HG02943 (cell line): ENCODE data around the gene KLHL41.

ENCODE experiments used
- ATAC-seq: cut with Tn5 transposase; IDR thresholded peaks from one replicate; pipeline ENCODE4 v1.9.1; 2021; ENCODE audit warnings: mild to moderate bottlenecking, low read depth, moderate library complexity; ENCODE audit not compliant: unreplicated experiment

Gene KLHL41

DNA sequence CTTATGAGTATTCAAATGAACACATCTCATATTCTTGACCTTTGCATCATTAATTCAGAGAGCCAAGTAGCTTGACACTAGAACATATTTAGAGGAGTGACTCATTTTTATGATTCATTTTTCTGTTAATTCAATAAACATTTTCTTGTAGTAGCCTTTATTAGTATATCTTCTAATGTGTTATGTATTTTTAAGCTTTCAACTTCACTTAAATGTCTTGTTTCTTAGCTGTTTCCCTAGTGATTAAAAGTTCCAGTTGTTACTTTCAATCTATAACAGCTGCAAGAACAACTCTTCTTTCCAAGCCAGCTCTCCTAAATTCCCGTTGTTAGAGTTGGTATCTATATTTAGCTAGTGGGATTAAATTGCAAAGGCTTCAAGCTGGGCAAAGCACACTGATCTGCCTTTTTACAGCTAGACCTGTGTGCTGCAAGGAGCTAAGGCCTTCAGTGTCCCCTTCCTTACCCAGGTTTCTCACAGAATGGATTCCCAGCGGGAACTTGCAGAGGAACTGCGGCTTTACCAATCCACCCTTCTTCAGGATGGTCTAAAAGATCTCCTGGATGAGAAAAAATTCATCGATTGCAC is at the start of gene KLHL41:
Gene KLHL41, plus strand, starts transcription at position 405 of the 588 bp plus-strand sequence. Its CDS starts 77 bp downstream, at position 482.
- ATAC-seq: no peak

DNA sequence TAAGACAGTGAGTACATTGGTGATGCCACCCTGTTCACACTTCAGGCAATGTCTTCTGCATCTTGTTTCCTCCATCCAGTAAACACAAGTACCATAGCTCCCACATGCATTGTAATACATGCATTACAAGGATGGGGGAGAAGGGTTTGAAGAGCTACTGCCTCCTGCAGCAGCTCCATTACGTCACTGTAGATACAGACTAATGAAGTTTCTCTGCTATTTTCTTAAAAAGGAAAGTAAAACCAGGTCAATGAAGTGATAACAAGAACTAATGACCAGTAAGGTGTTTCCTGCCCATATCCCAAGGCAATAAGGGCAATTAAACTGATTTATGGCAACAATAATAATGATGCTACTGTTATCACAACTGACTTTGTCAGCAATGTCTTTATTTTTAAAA is 48.4 kb upstream of the KLHL41 start:
- no peak for ATAC-seq

DNA sequence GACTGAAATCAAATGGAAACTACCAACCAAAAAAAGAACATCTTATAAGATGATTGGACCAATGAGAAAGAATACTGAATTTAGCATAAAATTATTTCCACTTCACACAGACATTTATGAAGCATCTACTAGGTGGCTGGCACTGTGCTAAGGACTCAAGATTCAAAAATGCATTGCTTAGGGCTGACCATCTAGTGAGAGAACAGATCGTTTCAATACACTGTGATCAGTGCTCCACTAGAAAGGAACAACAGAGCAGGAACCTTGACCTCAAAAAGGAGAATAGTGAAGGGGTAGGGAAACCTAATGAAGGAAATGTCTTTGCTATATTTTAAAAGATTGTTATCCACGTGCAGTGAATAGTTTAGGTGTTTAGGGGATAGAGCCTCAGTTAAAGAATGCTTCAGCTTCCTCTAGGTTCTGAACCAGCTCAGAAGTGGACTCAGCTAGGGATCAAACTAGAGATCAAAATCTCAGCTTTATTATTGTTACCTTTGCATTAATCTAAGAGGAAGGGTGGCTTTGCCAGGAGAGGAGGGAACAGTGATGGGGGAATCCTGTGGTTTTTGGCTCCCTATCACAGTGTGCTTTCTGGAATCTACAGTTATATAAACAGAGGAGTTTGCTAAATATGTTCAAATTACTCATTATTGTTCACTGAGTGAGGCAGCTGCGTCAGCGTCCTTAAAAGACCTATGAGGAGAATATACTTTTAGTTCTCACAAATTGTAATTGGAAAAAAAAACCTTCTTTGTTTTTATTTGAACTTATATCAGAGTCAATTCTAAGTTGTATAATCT is 46.4 kb upstream of the KLHL41 start:
- ATAC-seq: no peak

DNA sequence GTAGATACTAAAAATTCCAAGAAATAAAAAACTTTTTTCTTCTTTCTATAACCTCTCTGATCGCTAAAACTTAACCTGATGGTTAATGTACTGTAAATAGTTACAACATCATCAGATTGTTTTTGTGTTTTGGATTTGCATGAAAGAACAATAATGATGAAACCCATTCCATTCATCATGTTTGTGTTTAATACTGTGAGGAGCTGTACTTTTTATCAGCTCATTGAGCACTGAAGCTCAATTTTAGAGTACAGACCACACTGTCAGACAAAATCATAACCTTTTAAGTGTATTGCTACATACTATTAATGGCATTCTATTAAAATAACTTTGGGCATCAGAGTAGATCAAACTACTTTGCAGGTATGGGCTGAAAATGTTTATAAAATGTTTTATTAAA is 45.0 kb upstream of the KLHL41 start:
- no peak for ATAC-seq

DNA sequence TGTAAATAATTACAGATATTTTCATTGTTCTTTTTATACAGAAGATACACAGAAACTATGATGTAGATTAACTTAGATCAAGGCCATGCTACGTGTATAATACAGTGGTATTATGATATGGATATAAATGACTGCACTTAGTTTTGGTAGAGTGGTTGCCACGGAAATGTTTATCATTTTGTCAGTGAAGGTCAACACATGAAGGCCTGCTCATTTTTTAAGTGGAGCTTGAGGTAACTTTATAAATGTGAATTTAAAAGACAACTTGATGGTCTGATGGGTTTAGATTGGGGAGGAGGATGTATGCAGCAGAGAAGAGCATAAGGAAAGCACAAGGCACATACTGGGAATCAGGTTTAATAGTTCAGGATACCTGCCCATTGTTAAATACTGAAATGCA is 44.6 kb upstream of the KLHL41 start:
- no peak for ATAC-seq

DNA sequence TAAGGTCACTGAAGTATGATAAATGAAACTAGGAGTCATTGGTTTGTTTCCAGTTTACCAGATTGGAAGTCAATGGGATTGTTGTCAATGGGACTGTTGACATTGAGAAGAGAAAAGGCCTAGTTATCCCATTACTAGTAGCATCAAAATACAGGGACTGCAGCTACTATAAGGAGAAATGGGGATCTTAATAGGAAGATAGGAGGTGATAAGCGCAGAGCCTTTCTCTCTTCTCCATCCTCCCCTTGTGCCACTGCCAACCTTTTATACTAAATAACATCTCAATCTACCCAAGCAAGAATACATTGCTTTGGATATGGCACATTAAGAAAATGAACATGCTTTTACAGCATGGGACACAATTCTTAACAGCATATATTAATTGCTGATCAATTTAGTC is 40.7 kb upstream of the KLHL41 start:
- no peak for ATAC-seq

DNA sequence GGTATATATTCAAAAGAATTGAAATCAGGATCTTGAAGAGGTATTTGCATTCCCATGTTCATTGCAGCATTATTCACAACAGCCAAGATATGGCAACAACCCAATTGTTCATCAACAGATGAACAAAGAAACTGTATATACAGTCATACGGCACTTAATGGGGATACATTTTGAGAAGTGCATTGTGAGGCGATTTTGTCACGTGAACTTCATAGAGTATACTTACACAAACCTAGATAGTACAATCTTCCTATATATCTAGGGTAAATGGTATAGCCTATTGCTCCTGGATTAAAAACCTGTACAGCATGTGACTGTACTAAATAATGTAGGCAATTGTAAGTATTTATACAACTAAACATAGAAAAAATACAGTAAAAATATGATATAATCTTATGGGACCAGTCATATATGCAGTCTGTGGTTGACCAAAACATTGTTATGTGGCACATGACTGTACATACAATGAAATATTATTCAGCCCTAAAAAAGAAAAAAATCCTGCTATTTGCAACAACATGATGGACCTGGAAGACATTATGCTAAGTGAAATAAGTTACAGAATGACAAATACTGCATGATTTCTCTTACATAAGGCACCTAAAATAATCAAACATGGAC is 39.4 kb upstream of the KLHL41 start:
- ATAC-seq: no peak

DNA sequence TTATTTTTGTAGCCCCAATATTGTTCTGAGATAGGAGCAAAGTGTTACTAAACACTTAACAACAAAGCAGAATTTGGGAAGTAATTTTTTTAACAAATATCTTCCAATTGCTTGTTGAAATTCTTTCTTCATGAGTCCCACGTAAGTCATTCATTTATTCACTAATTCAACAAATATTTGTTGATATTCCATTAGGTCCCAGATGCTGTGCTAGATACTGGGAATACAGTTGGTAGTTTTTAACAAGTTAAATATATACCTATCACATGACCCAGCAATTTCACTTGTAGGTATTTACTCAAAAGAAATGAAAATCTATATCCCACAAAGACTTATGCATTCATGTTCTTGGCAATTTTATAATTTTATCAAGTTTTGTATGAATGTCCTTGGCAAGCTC is 37.3 kb upstream of the KLHL41 start:
- no peak for ATAC-seq

DNA sequence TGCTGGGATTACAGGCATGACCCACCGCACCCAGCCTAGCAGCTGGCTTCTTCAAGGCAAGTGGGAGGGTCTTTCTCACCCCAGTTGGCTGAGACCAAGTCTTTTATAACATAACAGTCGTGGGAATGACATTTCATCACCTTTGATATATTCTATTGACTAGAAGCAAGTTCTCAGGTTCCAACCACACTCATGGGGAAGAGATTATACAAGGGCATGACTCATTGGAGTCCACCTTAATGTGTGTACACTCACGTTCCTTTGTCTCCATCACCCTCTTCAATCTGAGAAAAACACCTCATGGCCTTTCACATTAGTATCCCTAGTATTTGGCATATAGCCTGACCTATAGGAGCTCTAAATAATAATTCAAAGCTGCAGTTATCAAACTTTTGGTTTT is 33.0 kb upstream of the KLHL41 start:
- ATAC-seq: no peak

DNA sequence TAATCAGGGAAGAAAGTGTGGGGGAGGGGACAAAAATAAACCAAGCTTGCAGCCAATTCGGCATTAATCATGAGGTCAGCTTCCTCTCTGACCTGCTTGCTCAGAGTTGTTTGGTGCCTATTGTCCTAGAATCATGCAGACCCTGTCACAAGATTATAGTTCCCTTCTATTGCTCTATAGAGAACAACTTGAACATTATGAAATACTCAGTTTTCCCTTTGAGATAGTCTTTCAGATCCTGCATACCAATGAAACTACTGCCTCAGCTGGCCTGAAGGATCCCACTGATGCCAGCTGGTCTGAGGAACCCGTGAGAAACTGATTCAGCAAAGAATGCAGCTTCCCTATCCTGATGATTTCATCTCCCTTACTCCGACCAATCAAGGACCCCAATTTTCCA is 31.2 kb upstream of the KLHL41 start:
- ATAC-seq: no peak

DNA sequence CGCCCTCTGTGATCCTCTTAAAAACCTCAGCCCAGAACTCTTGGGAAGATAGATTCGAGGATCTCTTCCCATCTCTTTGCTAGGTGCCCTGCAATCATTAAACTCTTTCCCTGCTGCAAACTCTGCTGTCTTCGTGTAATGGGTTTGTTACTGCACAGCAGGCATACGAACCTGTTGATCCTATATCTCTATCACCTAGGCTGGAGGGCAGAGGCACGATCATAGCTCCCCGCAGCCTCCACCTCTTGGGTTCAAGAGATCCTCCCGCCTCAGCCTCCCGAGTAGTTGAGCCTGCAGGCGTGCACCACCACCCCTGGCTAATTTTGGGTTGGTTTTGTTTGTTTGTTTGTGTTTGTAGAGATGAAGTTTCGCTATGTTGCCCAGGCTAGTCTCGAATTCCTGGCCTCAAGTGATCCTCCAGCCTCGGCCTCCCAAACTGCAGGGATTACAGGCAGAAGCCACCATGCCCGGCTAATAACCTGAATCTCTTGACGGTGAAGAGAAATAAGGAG is 30.7 kb upstream of the KLHL41 start:
- no peak for ATAC-seq

DNA sequence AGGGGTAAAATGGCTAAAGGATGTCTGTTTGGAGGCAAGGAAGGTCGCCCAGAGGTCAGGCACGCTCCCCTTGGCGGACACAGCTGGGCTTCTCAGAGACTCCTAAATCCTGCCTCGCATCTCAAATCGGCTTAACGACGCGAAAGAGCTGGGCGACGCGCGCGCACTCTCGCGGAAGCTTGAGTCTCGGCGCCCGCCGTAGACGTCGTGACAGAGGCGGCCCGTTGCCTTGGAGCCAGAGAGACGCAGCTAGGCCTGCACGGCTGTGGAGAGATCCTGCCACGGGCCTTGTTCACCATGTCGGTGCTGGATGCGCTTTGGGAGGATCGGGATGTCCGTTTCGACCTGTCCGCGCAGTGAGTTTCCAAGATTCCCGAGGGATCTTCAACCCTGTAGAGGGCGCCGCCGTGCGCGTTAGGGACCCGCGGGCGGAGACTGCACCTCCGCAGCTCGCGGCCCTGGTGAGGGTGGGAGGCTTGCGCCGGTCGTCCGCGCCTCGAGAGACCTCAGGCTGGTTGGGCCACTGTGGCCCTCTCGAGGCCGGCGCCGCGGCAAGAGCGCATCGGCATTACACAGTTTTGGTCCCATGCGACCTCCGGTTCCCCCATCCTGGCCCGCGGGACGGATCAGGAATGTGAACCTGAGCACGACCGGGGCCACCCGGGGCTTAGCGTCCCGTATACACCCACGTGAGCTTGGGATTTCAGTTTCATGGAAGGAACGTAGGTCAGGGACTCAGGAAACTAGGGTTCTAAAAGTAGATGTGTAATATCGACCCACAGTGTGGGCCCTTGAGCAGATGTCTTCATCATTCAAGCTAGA is 30.0 kb upstream of the KLHL41 start, which contains the start of gene BBS5:
Gene BBS5, plus strand, starts transcription at position 238 of the 822 bp plus-strand sequence. Its CDS starts 60 bp downstream, at position 298.
- peak; percentile 93 for ATAC-seq

DNA sequence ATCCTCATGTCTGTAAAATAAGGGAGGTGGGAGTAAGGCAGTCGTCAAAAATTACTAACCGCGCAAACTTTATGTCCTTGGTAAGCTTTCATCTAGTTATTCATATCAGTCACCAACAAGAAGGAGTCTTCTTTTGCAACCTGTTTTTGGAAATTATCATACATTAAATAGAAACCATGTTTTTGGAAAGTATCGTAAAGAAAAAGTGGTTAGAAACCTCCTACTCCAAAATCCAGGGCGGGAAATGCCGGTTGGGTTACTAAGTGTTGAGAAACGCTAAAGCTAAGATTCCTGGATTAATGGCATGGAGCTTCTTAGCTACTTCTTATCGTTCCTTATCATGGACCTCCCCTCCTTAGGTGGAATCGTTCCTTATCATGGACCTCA is 29.4 kb upstream of the KLHL41 start:
- no peak for ATAC-seq

DNA sequence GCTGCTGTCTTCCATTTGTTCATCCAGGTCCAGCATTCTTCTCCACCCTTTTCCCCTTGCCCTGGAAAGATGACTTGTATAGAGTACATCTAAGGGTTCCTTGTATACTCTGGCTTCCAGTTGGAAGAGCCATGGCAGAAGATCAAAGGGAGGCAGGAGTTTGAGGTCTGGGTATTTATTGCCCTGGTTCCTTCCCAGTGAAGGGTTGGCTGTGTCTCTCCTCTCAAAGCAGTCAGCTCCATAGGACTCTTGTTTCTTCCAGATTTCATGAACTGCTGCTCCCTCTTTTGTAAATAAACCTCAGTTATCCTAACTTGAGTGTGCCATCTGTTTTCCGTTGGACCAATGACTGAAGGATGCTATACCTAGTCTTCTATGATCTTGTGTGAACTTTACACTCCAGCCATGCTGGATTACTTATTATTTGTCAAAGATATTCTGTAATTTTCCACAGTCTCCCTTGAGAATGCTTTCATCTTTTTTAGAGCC is 23.8 kb upstream of the KLHL41 start:
- no peak for ATAC-seq

DNA sequence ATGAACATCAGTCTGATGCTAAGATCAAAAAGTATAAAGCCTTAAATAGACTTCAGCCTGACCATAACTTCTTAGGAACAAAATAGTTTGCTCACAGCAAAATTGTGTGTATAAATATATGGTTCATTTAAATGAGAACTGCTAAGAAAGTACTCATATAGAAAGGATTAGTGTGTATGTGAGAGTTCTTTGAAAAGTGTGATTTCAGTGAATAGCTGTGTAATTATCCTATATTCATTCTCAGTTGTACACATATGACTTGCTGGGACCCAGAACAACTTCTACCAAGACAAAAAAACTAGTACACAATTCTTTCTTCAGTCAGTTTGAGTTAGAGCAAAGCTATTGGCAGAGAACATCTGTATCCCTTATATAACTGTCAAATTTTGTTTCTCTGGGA is 23.0 kb upstream of the KLHL41 start:
- no peak for ATAC-seq

DNA sequence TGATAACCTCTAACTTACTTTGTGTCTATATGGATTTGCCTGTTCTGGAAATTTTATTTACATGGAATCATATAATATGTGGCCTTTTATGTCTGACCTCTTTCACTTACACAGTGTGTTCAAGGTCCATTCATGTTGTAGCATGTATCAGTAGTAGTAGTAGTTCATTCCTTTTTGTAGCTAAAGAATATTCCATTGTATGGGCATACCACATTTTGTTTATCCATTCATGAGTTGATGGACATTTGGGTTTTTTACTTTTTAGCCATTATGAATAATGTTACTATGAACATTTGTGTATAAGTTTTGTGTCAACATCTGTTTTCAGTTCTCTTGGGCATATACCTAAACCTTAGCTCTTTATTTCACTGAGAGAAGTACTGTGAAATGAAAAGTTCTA is 18.7 kb upstream of the KLHL41 start:
- no peak for ATAC-seq

DNA sequence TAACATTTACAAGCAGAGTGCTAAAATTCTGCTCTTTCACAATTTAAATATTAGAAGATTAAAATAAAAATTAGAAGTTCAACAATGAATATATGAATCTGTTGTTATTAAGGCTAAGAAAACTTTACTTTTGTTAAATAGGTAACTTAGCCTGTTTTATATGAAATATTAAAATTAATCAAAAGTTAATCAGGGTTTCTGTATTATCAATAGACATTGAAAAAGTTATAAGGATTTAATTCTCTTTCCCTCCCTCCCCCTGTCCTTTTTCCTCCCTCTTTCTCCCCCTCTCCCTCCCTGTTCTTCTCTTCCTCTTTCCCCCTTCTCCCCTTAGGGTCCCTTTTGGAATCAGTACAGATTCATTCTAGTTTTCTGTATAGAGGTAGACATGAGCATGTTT is 18.1 kb upstream of the KLHL41 start:
- ATAC-seq: no peak

DNA sequence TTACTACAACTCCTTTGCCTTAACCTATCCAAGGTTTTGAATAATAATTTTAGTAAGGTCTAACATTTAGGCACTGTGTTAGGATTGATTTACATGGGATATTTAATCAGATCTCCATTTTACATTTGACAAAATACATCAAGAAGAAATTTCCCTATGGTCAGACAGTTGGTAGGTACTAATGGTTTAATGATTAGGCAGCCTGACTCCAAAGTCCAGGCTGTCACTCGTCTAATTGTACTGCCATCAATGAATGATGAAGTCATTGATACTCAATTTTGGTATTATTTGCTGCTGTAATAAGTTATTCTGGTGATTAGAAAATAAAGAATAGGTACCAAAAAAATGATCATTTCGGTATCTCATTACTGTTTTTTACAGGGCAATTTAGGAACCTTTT is 16.1 kb upstream of the KLHL41 start:
- ATAC-seq: no peak

DNA sequence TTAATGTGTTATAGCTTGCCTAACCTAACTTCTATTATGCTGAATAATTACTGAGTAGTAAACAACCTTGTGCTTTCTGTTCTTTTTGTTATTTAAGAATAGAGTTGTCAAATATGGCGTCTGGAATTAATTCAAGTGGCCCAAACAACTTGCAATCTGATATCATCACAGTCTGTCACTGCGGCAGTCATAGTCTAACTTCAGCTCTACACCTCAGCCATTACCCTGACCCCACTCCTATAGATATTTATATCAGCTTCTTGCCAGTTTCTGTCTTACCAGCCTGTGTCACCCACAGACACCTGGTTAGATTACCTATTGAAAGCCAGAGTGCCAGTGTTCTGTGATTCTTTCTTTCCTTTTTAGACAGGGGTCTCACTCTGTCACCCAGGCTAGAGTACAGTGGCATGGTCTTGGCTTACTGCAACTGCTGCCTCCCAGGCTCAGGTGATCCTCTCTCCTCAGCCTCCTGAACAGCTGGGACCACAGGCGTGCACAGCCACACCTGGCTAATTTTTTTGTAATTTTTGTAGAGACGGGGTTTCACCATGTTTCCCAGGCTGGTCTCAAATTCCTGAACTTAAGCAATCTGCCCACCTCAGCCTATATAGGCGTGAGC is 14.1 kb upstream of the KLHL41 start:
- no peak for ATAC-seq

DNA sequence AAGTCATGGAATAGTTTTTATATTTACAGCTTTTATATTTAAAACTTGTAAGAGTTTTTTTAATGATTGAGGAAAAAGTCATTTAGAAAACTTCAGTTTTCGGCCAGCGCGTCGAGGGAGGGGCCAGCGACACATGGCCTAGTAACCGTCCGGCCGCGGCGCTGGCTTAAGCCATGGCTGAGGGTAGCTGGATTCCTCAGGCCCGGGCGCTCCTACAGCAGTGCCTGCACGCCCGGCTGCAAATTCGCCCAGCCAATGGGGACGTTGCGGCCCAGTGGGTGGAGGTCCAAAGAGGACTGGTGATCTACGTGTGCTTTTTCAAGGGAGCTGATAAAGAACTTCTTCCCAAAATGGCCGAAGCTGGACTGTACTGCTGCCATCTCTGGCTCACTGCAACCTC is 4.9 kb upstream of the KLHL41 start:
- ATAC-seq: no peak
